HepG2 (cell line): ENCODE measurements around the gene PTCD1. TPM values are rescaled to one million over a fixed set of nuclear protein-coding genes. Genes with fewer than 3 reads are reported as not detected.

Source experiments
- ERF ChIP-seq: IDR thresholded peaks from 2 replicates; pipeline ENCODE4 v1.6.1; 2018; ENCODE audit warnings: missing biosample characterization, missing genetic modification reagents
- MTA1 ChIP-seq: sonication (generic); formaldehyde crosslinking; IDR thresholded peaks from 2 replicates; pipeline ENCODE4 v1.4.0; 2020; ENCODE audit warnings: missing genetic modification reagents, mild to moderate bottlenecking, borderline replicate concordance
- TRIM22 ChIP-seq: fragments of 450-650 bp; IDR thresholded peaks from 2 replicates; pipeline ENCODE4 v1.6.1; 2017
- YY1 ChIP-seq: IDR thresholded peaks from 2 replicates; pipeline ENCODE4 v1.6.1; 2011; ENCODE audit warnings: low read length, low read depth, moderate library complexity, mild to moderate bottlenecking; ENCODE audit not compliant: insufficient read depth, insufficient replicate concordance
- ZHX2 ChIP-seq, 2 experiments: sonication (generic) in 1 of 2; formaldehyde crosslinking in 1 of 2; IDR thresholded peaks; 2 replicates each; pipeline versions ENCODE4 v1.6.1 to v1.9.0; 2014 to 2022; ENCODE audit warnings: antibody characterized with exemption in 1 of 2, borderline replicate concordance in 1 of 2, inconsistent platforms in 1 of 2, low read depth in 1 of 2, missing genetic modification reagents in 1 of 2
- ZNF276 ChIP-seq: sonication (generic); formaldehyde crosslinking; IDR thresholded peaks from 2 replicates; pipeline ENCODE4 v1.4.0; 2020; ENCODE audit warnings: mild to moderate bottlenecking, low read depth, missing genetic modification reagents
- ZNF530 ChIP-seq: sonication (generic); formaldehyde crosslinking; IDR thresholded peaks from 2 replicates; pipeline ENCODE4 v1.5.0; 2020; ENCODE audit warnings: low read depth, mild to moderate bottlenecking, missing genetic modification reagents
- ZNF609 ChIP-seq: sonication (generic); formaldehyde crosslinking; IDR thresholded peaks from 2 replicates; pipeline ENCODE4 v1.4.0; 2020; ENCODE audit warnings: mild to moderate bottlenecking, missing genetic modification reagents, borderline replicate concordance
- ZNF703 ChIP-seq: sonication (generic); formaldehyde crosslinking; IDR thresholded peaks from 2 replicates; pipeline ENCODE4 v1.5.1; 2020; ENCODE audit warnings: missing genetic modification reagents, mild to moderate bottlenecking, moderate library complexity, borderline replicate concordance
- ZNF781 ChIP-seq: sonication (generic); formaldehyde crosslinking; IDR thresholded peaks from 2 replicates; pipeline ENCODE4 v1.5.1; 2020; ENCODE audit warnings: borderline replicate concordance, mild to moderate bottlenecking, missing genetic modification reagents; ENCODE audit errors: not compliant biosample characterization
- polyA plus RNA-seq, 8 experiments: library from polyadenylated mRNA; depleted of rRNA in 3 of 8; stranded (reverse) in 7 of 8; unstranded in 1 of 8; fragments of >200 nt; fragmentation: Illumina TruSeq in 4 of 8; extraction: Trizol in 4 of 8; gene quantifications; 2 replicates each; pipeline versions ENCODE4 v1.2.1 to v1.2.3, GENCODE V29; 2011 to 2016; ENCODE audit warnings: low read depth in 4 of 8, missing spikeins in 1 of 8, mixed read lengths in 1 of 8; ENCODE audit not compliant: insufficient read depth in 1 of 8
- total RNA-seq, 5 experiments: library from RNA; depleted of rRNA; stranded (reverse); fragments of >200 nt; fragmentation: Illumina TruSeq; extraction: Trizol; gene quantifications; 2 replicates each; pipeline ENCODE4 v1.2.3, GENCODE V29; 2016; ENCODE audit warnings: low read depth in 1 of 5

PTCD1 gene
- total and polyA plus RNA-seq, 2 of the 13 experiments (the other 11 are each of a cell fraction or from before 2014, with no cell fraction given), result 3.0 to 8.4 TPM

GRCh38 chr7:99380823-99381663, 57.6 kb downstream of the PTCD1 start (continued):
- TF ChIP-seq ZNF276 (no peak), MTA1 (peak; percentile 56; the same call in 1 of the 2 replicates), ZNF530 (no peak), YY1 (peak; percentile 16), ERF (CRISPR knock-in tag) (no peak), ZHX2 (IDR thresholded peaks at IDR 0.05; ENCODE audit: low read depth) (no peak), ZHX2 (CRISPR knock-in tag; IDR thresholded peaks at IDR 0.05; ENCODE audit: borderline replicate concordance) (no peak), ZNF609 (CRISPR knock-in tag) (no peak; the same call in 1 of the 2 replicates), ZNF703 (CRISPR knock-in tag) (no peak), TRIM22 (no peak), ZNF781 (CRISPR knock-in tag) (no peak)
